ENCODE data around the gene TTC23L. TPM values are rescaled to one million over a fixed set of nuclear protein-coding genes. Genes with fewer than 3 reads are reported as not detected.
"Not testable (repeated sequence)": the region's sequence is repeated elsewhere in the genome, so short reads cannot be mapped to it uniquely, and the experiment has no call there.

The TTC23L gene
- total RNA-seq, 2 donors from 2014 or later = not detected

- intact Hi-C loops (cut with DNase I) = no loop called here
- DNase-seq = no peak
- no peak for ATAC-seq
These were observed 64.3 kb downstream of the TTC23L start for GRCh38 chr5:34903260-34903659.

- intact Hi-C loops (cut with DNase I) = no loop called here
- ATAC-seq (no peak), DNase-seq (no peak)
These were observed 66.6 kb downstream of the TTC23L start for GRCh38 chr5:34905564-34905963.

- DNase-seq (no peak), ATAC-seq (no peak)
- intact Hi-C loops (cut with DNase I) = no loop called here
These were observed 74.1 kb downstream of the TTC23L start for GRCh38 chr5:34913072-34913471.

GRCh38 chr5:34914671-34915138, 75.7 kb downstream of the TTC23L start:
- ATAC-seq (peak; percentile 5 to 18), DNase-seq (peak; percentile 39)

GRCh38 chr5:34915139-34915855, 76.3 kb downstream of the TTC23L start, which contains the start of the genes BRIX1 and RAD1:
Gene BRIX1 (plus strand): TSS chr5:34915711. CDS start chr5:34915739, 28 bp downstream.
Gene RAD1 (minus strand): TSS chr5:34915504. CDS start chr5:34914892, 612 bp downstream.
- intact Hi-C loops (cut with DNase I) = no loop called here
- ATAC-seq (peak; percentile 100), DNase-seq (peak; percentile 98)

More at GRCh38 chr5:34914671-34915138, 75.7 kb downstream of the TTC23L start:
- intact Hi-C loops (cut with DNase I) = no loop called here

GRCh38 chr5:34915856-34916192, 76.9 kb downstream of the TTC23L start:
- ATAC-seq = peak in 1 of 2 donors; percentile 19
- no peak for DNase-seq
- intact Hi-C loops (cut with DNase I) = no loop called here

- intact Hi-C loops (cut with DNase I) = no loop called here
- no peak for DNase-seq
- no peak for ATAC-seq
These were observed 77.6 kb downstream of the TTC23L start for GRCh38 chr5:34916518-34916917.

- ATAC-seq (no peak), DNase-seq (no peak)
- intact Hi-C loops (cut with DNase I) = no loop called here
These were observed 79.1 kb downstream of the TTC23L start for GRCh38 chr5:34918025-34918424.

GRCh38 chr5:34919077-34919476, 80.1 kb downstream of the TTC23L start:
- ATAC-seq = no peak
- intact Hi-C loops (cut with DNase I) = no loop called here
- no peak for DNase-seq

- not testable (repeated sequence) for DNase-seq
These were observed 84.3 kb downstream of the TTC23L start for GRCh38 chr5:34923256-34923655.

GRCh38 chr5:34923694-34924461, 84.9 kb downstream of the TTC23L start:
- peak in 1 of 2 donors; percentile 86 for ATAC-seq

More at GRCh38 chr5:34923256-34923655, 84.3 kb downstream of the TTC23L start:
- intact Hi-C loops (cut with DNase I); ATAC-seq: not testable (repeated sequence)

GRCh38 chr5:34924462-34924765, 85.5 kb downstream of the TTC23L start:
- ATAC-seq = no peak
- intact Hi-C loops (cut with DNase I) = no loop called here
- no peak for DNase-seq

More at GRCh38 chr5:34923694-34924461, 84.9 kb downstream of the TTC23L start:
- intact Hi-C loops (cut with DNase I) = no loop called here
- no peak for DNase-seq

- intact Hi-C loops (cut with DNase I) = no loop called here
- ATAC-seq (no peak), DNase-seq (no peak)
These were observed 87.4 kb downstream of the TTC23L start for GRCh38 chr5:34926318-34926888.

GRCh38 chr5:34927785-34928184, 88.8 kb downstream of the TTC23L start:
- ATAC-seq = no peak
- no peak for DNase-seq
- intact Hi-C loops (cut with DNase I) = no loop called here

GRCh38 chr5:34928267-34928666, 89.3 kb downstream of the TTC23L start:
- DNase-seq (no peak), ATAC-seq (no peak)
- intact Hi-C loops (cut with DNase I) = no loop called here

- ATAC-seq = peak; percentile 97 to 98
- intact Hi-C loops (cut with DNase I) = no loop called here
- peak; percentile 98 for DNase-seq
These were observed 90.3 kb downstream of the TTC23L start, which contains the start of gene DNAJC21 for GRCh38 chr5:34929134-34929719. Gene DNAJC21 (plus strand): TSS chr5:34929559. CDS start chr5:34929820, 261 bp downstream.

- peak; percentile 93 for DNase-seq
- intact Hi-C loops (cut with DNase I) = no loop called here
- ATAC-seq = peak; percentile 71 to 73
These were observed 90.9 kb downstream of the TTC23L start for GRCh38 chr5:34929720-34930461.

- ATAC-seq (no peak), DNase-seq (no peak)
These were observed 91.5 kb downstream of the TTC23L start for GRCh38 chr5:34930462-34930844.

GRCh38 chr5:34930870-34931269, 91.9 kb downstream of the TTC23L start:
- ATAC-seq (no peak), DNase-seq (no peak)
- intact Hi-C loops (cut with DNase I) = no loop called here

More at GRCh38 chr5:34930462-34930844, 91.5 kb downstream of the TTC23L start:
- intact Hi-C loops (cut with DNase I) = no loop called here

Data from left cardiac atrium (tissue), 4 donors.